Measurements from ENCODE around the gene DFFA.
"Not testable (repeated sequence)": the region's sequence is repeated elsewhere in the genome, so short reads cannot be mapped to it uniquely, and the experiment has no call there.

DNA sequence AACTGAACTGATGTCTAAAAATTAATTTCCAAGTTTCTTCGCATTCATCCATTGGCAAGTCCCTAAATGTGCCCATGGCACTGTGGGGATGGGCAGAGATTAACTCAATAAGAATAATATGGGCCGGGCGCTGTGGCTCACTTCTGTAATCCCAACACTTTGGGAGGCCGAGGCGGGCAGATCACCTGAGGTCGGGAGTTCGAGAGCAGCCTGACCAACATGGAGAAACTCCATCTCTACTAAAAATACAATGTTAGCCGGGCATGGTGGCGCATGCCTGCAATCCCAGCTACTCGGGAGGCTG is 1.9 kb upstream of the DFFA start:
- TF ChIP-seq, protein P1, sequence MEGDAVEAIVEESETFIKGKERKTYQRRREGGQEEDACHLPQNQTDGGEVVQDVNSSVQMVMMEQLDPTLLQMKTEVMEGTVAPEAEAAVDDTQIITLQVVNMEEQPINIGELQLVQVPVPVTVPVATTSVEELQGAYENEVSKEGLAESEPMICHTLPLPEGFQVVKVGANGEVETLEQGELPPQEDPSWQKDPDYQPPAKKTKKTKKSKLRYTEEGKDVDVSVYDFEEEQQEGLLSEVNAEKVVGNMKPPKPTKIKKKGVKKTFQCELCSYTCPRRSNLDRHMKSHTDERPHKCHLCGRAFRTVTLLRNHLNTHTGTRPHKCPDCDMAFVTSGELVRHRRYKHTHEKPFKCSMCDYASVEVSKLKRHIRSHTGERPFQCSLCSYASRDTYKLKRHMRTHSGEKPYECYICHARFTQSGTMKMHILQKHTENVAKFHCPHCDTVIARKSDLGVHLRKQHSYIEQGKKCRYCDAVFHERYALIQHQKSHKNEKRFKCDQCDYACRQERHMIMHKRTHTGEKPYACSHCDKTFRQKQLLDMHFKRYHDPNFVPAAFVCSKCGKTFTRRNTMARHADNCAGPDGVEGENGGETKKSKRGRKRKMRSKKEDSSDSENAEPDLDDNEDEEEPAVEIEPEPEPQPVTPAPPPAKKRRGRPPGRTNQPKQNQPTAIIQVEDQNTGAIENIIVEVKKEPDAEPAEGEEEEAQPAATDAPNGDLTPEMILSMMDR (IDR thresholded peaks at IDR 0.05 in 2 of 3, conservative IDR thresholded peaks at IDR 0.05 in 1 of 3; ENCODE audit: insufficient read depth in 2 of 3, low read depth in 1 of 3, low read length in 3 of 3), result not testable (repeated sequence)
- TF ChIP-seq POLR2A (conservative IDR thresholded peaks at IDR 0.05); MAFK (IDR thresholded peaks at IDR 0.05; ENCODE audit: low read length); ZNF507 (tag; conservative IDR thresholded peaks at IDR 0.05); CUX1 (CRISPR knock-in tag; IDR thresholded peaks at IDR 0.05): not testable (repeated sequence)
- peak; percentile 68 for TF ChIP-seq ZFX (CRISPR knock-in tag; IDR thresholded peaks at IDR 0.05)
- TF ChIP-seq, protein P2, sequence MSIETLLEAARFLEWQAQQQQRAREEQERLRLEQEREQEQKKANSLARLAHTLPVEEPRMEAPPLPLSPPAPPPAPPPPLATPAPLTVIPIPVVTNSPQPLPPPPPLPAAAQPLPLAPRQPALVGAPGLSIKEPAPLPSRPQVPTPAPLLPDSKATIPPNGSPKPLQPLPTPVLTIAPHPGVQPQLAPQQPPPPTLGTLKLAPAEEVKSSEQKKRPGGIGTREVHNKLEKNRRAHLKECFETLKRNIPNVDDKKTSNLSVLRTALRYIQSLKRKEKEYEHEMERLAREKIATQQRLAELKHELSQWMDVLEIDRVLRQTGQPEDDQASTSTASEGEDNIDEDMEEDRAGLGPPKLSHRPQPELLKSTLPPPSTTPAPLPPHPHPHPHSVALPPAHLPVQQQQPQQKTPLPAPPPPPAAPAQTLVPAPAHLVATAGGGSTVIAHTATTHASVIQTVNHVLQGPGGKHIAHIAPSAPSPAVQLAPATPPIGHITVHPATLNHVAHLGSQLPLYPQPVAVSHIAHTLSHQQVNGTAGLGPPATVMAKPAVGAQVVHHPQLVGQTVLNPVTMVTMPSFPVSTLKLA (conservative IDR thresholded peaks at IDR 0.05), result not testable (repeated sequence)

Data from K562 (cell line).